HG02840 (cell line): ENCODE results near the gene SCARF2.
"Not testable (repeated sequence)": the region's sequence is repeated elsewhere in the genome, so short reads cannot be mapped to it uniquely, and the experiment has no call there.

Experiments
- ATAC-seq: cut with Tn5 transposase; IDR thresholded peaks from one replicate; pipeline ENCODE4 v1.9.1; 2021; ENCODE audit warnings: mild to moderate bottlenecking, moderate library complexity, moderate number of reproducible peaks; ENCODE audit not compliant: unreplicated experiment, low FRiP score

Gene SCARF2

GRCh38 chr22:20464096-20464614 lies 26.5 kb upstream of the SCARF2 start:
- ATAC-seq, result no peak

GRCh38 chr22:20463324-20464095 lies 25.9 kb upstream of the SCARF2 start:
- no peak for ATAC-seq

GRCh38 chr22:20459862-20460261 lies 22.2 kb upstream of the SCARF2 start:
- ATAC-seq, result no peak

- no peak for ATAC-seq
Measured at GRCh38 chr22:20459152-20459542, 21.5 kb upstream of the SCARF2 start.

- ATAC-seq, result no peak
Measured at GRCh38 chr22:20458530-20459151, 21.0 kb upstream of the SCARF2 start.

GRCh38 chr22:20457506-20458240 lies 20.0 kb upstream of the SCARF2 start:
- ATAC-seq, result no peak

- no peak for ATAC-seq
Measured at GRCh38 chr22:20456722-20457076, 19.1 kb upstream of the SCARF2 start.

- no peak for ATAC-seq
Measured at GRCh38 chr22:20456064-20456721, 18.6 kb upstream of the SCARF2 start.

GRCh38 chr22:20455709-20456063 lies 18.1 kb upstream of the SCARF2 start:
- no peak for ATAC-seq

- ATAC-seq, result no peak
Measured at GRCh38 chr22:20453222-20453621, 15.6 kb upstream of the SCARF2 start.

GRCh38 chr22:20451920-20452319 lies 14.3 kb upstream of the SCARF2 start:
- ATAC-seq, result no peak

- ATAC-seq, result not testable (repeated sequence)
Measured at GRCh38 chr22:20451129-20451778, 13.6 kb upstream of the SCARF2 start.

- ATAC-seq, result no peak
Measured at GRCh38 chr22:20450551-20450906, 12.9 kb upstream of the SCARF2 start.

GRCh38 chr22:20449819-20450550 lies 12.4 kb upstream of the SCARF2 start:
- ATAC-seq, result no peak

- no peak for ATAC-seq
Measured at GRCh38 chr22:20448630-20449029, 11.0 kb upstream of the SCARF2 start.

GRCh38 chr22:20446383-20446970 lies 8.9 kb upstream of the SCARF2 start:
- no peak for ATAC-seq

GRCh38 chr22:20444325-20444724 lies 6.7 kb upstream of the SCARF2 start:
- no peak for ATAC-seq

GRCh38 chr22:20442485-20443284 lies 5.1 kb upstream of the SCARF2 start:
- ATAC-seq, result no peak
